HTERT RPE-1 (cell line): ENCODE data around the gene UBXN11.

Experiments used
- in situ Hi-C: fragments of 300-500 bp; cut with MboI; formaldehyde crosslinking; loops from 4 replicates; pipeline ENCODE4 v1.14.3; 2020; ENCODE audit warnings: low sequenced_read_pairs

UBXN11 gene

GRCh38 chr1:26287033-26287711 lies 19.3 kb downstream of the UBXN11 start:
- in situ Hi-C loops: no loop called here

DNA sequence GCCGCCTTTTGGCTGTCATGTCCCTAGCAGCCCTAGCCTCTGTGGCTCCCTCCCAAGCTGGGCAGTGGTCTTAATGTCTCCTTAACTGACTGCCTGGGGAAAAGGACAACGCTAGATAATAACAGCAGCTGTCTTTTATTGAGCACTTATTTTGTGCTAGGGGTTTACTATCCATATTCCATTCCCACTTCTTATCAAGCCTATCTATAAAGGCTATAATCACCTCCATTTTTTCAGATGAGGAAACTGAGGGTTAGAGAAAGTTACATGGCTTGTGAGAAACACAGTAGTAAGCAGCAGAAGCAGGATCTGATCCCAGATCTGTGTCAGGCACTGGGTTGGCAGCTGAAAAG lies 20.4 kb downstream of the UBXN11 start:
- in situ Hi-C loops: no loop called here

DNA sequence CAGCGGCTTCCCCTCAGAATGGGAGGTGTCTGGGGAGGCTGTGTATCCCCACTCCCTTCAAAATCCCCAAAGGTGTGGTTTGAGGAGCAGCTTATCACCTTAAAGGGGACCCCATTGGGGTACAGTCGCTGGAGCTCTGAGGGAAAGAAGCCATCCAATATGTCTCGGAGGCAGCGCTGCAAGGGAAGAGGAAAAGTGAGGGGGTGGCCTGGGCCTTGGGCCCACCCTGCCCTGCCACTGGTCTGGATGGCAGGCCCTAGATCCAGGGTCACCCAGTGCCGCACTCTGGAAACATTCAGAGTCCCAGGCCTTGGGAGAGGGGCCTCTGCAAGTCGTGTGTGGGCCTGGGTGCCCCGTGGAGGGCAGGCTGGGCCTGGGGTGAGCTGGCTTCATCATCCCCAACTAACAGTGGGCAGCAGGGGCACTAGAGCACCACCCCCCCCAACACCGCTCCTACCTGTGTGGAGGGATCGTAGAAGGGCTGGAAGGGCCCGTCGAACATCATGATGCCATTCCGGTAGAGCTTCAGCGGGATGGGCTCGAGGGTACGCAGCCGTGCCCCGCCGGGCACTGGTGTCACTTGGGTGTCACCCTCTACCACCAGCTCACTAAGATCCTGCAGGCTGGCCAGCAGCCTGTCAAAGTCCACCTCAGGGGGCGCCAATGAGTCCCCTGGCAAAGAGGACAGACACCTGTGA lies 20.9 kb downstream of the UBXN11 start:
- in situ Hi-C loops: no loop called here

DNA sequence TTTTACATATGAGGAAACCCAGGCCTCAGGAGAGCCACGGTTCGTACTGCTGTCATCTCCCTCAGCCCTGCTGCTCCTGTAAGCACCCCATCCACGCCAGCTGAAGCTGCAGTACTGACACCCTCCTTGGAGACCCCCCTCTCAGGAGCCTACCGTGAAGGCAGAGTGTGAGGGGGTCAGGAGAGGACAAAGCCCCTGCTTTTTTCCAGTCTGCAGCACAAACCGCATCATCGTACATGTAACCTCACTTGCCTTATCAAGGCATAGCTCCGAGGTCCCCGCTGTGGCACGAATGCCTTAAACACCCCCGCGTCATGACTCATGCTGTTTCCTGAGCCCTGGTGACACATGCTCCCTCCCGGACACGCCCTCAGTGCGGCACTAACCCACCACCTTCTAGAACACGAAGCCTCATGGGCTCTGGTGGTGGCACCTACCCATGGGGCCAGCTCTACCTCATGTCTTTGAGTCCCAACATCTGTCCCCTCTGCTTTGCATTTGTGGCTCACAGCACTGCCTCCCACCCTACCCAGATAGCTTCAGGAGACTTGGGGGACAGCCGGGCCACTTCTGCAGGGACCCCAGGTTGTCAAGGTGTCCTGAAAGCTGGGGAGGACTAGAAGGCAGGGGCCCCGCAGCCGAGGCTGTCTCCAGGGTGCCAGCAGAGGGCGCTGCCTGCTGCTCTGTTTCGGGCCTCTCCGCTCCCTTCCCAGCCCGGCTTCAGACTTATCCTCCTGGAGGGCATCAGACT lies 21.7 kb downstream of the UBXN11 start:
- in situ Hi-C loops: no loop called here

DNA sequence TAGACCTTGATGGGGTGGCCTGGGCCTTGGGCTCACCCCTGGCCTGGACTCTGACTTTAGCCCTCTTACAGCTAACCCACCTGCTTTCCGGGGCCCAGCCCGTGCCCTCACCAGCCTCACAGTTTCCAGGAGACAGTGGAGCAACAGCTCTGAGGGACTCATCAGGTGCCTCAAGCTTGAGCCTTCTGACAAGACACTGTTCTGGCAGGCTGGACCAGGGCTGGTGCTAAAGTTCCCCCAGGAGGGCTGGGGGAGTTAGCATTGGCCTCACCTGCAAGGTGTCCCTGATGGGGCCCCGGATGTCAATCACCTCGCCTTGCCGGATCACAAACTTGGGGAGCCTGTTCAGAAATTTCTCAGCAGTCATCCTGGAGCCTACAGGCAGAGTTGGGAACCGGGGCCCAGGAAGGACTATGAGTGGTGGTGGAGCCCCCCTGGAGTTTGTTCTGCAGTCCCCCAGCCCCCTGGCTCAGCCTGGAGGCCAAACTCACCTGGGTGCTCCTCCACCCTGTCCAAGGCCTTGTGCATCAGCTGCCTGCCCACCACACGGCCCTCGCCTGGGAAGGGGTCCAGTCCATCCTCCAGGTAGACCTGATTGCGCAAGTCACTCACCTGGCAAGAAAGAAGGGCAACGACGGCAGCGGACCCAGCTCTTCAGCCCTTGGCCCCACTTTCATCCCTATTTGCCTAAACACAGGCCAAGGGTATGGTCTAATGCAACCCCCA lies 22.4 kb downstream of the UBXN11 start:
- in situ Hi-C loops: no loop called here

- in situ Hi-C loops: no loop called here
These were observed 23.1 kb downstream of the UBXN11 start for GRCh38 chr1:26283279-26283853.

DNA sequence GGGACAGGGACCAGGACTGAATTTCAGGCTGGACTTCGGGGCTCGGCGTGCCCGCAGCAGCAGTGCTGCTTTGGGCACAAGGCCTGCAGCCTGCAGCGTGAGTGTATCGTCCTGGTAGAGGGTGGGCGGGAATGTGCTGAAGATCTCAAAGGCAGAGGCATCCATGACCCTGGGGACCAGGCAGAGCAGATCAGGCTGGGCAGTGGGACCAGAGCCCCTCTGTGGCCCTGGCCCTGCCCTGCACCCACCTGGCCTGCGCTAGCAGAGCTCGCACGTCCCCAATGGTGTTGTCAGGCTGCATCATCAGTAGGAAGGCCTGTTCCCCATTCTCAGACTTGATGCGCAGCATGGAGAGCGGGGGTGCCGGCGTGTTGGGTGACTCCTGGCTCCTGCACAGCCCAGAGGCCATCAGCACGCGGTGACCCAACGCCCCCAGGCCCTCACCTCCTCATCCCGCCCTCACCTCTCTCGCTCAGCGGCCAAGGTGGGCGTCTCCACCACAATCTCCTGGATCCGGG lies 24.0 kb downstream of the UBXN11 start:
- in situ Hi-C loops: no loop called here

DNA sequence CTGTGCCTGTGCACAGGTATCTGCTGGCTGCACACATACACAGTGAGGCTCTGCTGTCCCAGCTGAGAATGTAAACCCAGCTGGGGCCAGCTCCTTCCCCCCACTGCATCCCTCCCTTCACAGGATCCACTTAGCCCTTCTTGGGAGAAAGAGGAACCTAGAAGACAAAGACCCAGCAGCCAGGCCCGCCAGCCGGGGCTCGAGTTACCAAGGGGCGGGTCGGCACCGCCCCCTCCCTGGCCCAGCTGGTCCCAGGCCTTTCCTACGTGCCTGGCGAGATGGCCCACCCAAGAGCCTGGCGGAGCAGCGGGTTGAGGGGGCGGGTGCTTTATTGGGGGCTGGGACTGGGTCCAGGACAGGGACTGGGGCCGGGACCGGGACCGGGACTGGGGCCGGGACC lies 24.5 kb downstream of the UBXN11 start:
- in situ Hi-C loops: no loop called here

- in situ Hi-C loops: no loop called here
These were observed 25.1 kb downstream of the UBXN11 start for GRCh38 chr1:26281091-26281958.

DNA sequence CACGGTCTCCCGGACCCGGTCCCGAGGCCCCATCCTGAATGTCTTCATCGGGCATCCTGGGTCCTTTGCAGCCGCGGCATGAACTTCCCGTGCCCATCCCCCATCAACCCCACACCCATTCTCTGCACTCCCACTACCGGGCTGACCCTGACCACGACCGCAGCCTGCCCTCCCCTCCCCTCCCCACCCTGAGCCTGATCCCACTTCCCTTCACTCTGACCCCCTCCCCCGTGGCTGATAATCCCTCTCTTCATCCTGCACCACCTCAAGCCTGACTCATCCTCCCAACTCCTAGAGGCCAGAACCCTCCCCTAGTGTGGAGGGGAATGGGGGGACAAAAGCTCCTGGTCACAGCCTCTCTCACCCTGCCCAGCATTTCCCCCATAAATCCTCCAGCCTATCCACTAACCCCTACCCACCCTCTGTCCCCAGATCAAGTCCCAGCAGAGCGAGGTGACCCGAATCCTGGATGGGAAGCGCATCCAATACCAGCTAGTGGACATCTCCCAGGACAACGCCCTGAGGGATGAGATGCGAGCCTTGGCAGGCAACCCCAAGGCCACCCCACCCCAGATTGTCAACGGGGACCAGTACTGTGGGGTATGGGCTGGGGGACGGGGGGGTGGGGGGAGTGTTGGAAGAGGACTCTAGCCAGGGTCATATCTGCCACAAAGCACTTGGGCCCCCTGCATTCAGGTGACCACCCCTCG lies 25.9 kb downstream of the UBXN11 start:
- in situ Hi-C loops: no loop called here

DNA sequence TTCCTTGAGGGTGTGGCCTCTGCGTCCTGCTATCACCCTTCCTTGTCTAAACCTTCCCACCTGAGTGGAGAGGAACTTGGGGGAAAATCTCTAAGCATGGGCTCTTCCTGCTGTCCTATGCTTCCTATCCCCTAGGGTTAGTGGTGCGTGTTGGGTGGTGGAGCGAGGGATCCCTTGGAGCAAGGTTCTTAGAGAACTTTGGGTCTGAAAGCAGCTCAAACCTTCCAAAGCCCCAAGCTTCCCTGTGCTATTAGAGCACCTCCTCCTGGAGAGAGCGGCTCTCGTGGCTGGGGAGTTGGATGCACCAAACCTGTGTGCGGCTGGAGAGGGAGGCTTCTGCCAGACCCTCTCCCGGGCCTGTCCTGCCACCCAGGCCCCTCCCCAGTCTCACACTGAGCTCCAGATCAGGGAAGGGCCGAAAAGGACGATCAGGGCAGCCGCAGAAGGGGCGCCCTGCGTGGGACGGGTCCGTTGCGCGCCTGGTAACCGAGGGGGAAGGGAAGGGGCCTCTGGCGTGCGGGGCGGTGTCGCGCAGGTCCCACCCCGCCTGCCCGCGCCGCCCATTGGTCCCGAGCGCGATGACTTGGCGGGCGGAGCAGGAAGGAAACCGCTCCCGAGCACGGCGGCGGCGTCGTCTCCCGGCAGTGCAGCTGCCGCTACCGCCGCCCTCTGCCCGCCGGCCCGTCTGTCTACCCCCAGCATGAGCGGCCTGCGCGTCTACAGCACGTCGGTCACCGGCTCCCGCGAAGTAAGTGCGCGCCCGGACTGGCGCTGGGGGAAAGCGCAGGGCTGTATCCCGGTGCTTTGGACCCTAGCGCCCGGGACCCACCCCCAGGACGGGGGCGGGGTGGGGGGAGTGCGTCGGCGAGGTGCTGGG lies 26.7 kb downstream of the UBXN11 start, which contains the start of gene SH3BGRL3:
TSS of gene SH3BGRL3 (plus strand) at position 631 of the 877 bp plus-strand sequence. CDS start at position 701, 70 bp downstream.
- in situ Hi-C loops: no loop called here

DNA sequence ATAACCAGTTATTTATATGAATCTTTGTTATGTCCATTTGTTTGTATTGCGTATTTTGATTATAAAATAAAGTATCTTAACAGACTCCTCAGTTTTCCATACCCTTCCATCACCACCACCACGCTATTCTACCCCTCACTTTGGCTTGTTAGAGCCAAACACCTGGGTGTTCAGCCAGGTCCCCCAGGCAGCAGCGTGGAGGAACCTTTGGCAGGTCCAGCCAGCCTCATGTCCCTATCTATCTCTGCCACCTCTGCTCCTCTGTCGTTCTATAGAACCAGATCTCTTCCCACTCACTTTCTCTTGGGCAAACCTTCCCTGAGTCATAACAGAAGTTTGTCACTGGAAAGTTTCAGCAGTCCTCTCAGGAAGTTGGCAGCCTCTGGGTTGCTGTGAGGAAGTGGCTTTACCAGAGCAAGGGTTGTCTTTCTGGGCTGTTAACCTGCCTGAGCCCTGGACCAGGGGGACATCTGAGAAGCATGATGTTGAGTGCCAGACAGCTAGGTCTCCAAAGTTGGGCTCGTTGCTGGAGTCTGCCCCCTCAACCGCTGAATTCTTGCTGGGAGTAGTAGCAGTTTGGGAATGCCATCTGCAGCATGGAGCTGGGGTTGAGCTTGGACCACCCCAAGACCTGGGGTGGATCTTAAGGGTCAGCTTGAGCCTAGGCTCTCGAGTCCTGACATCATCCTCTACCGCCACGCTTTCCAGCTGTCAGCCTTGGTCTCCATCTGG lies 27.5 kb downstream of the UBXN11 start:
- in situ Hi-C loops: no loop called here

DNA sequence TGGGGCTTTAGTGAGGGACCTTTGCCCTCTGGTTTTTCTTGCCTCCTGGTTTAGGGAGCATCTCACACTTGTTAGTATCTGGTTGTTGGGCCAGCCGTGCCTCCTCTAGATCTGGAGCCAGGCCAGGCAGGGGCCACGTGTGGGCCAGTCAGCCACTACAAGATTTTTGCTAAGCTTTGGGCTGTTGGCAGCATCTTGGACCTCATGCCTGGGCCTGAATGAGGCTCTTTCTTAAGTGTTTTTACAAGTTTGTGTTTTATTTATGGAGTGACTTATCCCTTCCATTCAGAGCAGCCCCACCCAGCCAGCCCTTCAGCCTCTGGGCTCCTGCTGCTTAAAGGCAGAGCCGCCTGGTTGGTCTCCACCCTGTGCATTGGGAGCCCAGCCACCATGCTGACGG lies 28.1 kb downstream of the UBXN11 start:
- in situ Hi-C loops: no loop called here

GRCh38 chr1:26277719-26278118 lies 28.7 kb downstream of the UBXN11 start:
- in situ Hi-C loops: no loop called here

- in situ Hi-C loops: no loop called here
These were observed 29.2 kb downstream of the UBXN11 start for GRCh38 chr1:26277261-26277661.

DNA sequence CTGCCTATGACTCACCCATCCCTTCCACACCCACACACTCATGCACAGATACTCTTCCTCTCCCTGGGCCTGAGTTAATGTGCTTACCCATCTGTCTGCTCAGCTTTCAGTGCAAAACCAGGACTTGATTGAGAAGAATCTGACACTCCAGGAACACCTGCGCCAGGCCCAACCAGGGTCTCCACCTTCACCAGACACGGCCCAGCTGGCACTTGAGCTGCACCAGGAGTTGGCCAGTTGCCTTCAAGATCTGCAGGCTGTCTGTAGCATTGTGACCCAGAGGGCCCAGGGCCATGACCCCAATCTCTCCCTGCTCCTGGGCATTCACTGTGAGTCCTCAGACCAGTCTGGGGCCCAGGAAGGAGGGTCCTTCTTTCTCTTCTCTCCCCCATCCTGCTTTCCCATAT lies 30.0 kb downstream of the UBXN11 start:
- in situ Hi-C loops: no loop called here
